ENCODE results near the gene EHBP1.

EHBP1 gene

GRCh38 chr2:62826141-62826540 is 120.6 kb downstream of the EHBP1 start:
- DNase-seq, result no peak

- DNase-seq, result no peak
These were observed 121.6 kb downstream of the EHBP1 start for GRCh38 chr2:62826953-62827675.

GRCh38 chr2:62831729-62832128 is 126.2 kb downstream of the EHBP1 start:
- peak; percentile 68 for DNase-seq

- no peak for DNase-seq
These were observed 139.0 kb downstream of the EHBP1 start for GRCh38 chr2:62844311-62845090.

GRCh38 chr2:62845256-62845655 is 139.7 kb downstream of the EHBP1 start:
- no peak for DNase-seq

- no peak for DNase-seq
These were observed 146.7 kb downstream of the EHBP1 start for GRCh38 chr2:62852254-62852653.

GRCh38 chr2:62854600-62855514 is 149.3 kb downstream of the EHBP1 start:
- no peak for DNase-seq

- no peak for DNase-seq
These were observed 150.9 kb downstream of the EHBP1 start for GRCh38 chr2:62856228-62857040.

GRCh38 chr2:62857139-62857931 is 151.8 kb downstream of the EHBP1 start:
- DNase-seq, result no peak

GRCh38 chr2:62858231-62858832 is 152.8 kb downstream of the EHBP1 start:
- no peak for DNase-seq

GRCh38 chr2:62868947-62869346 is 163.4 kb downstream of the EHBP1 start:
- peak; percentile 40 for DNase-seq

GRCh38 chr2:62870966-62871365 is 165.5 kb downstream of the EHBP1 start:
- no peak for DNase-seq

- no peak for DNase-seq
These were observed 166.0 kb downstream of the EHBP1 start for GRCh38 chr2:62871506-62871905.

- DNase-seq, result no peak
These were observed 168.1 kb downstream of the EHBP1 start for GRCh38 chr2:62873603-62874002.

GRCh38 chr2:62874881-62875383 is 169.4 kb downstream of the EHBP1 start:
- DNase-seq, result no peak

- no peak for DNase-seq
These were observed 175.8 kb downstream of the EHBP1 start for GRCh38 chr2:62881162-62881795.

- no peak for DNase-seq
These were observed 178.1 kb downstream of the EHBP1 start for GRCh38 chr2:62883629-62884028.

GRCh38 chr2:62884086-62884485 is 178.6 kb downstream of the EHBP1 start:
- no peak for DNase-seq

GRCh38 chr2:62884514-62884913 is 179.0 kb downstream of the EHBP1 start:
- DNase-seq, result no peak

- DNase-seq, result no peak
These were observed 189.6 kb downstream of the EHBP1 start for GRCh38 chr2:62894966-62895631.
